HepG2 (cell line): Measurements from ENCODE around the gene GDA. TPM values are rescaled to one million over a fixed set of nuclear protein-coding genes. Genes with fewer than 3 reads are reported as not detected.

ENCODE experiments used
- AGO1 ChIP-seq: fragments of 200-400 bp; formaldehyde crosslinking; IDR thresholded peaks from 2 replicates; pipeline ENCODE4 v1.6.1; 2017; ENCODE audit warnings: mild to moderate bottlenecking, low read depth, low read length, moderate library complexity; ENCODE audit not compliant: poor library complexity, severe bottlenecking
- AKAP8 ChIP-seq: sonication (generic); formaldehyde crosslinking; IDR thresholded peaks from 2 replicates; pipeline ENCODE4 v1.5.1; 2020; ENCODE audit warnings: mild to moderate bottlenecking, missing genetic modification reagents
- LCORL ChIP-seq, 2 experiments: fragments of 450-650 bp in 1 of 2; sonication (generic) in 1 of 2; formaldehyde crosslinking in 1 of 2; IDR thresholded peaks; 2 replicates each; pipeline versions ENCODE4 v1.5.0 to v1.6.1; 2017 to 2020; ENCODE audit warnings: antibody characterized with exemption in 1 of 2, missing genetic modification reagents in 1 of 2
- PLRG1 ChIP-seq: fragments of 450-650 bp; conservative IDR thresholded peaks from 2 replicates; pipeline ENCODE4 v1.6.1; 2016
- SCMH1 ChIP-seq: sonication (generic); formaldehyde crosslinking; IDR thresholded peaks from 2 replicates; pipeline ENCODE4 v1.9.0; 2021; ENCODE audit warnings: missing genetic modification reagents, mild to moderate bottlenecking, borderline replicate concordance
- ZNF317 ChIP-seq: sonication (generic); formaldehyde crosslinking; IDR thresholded peaks from 2 replicates; pipeline ENCODE4 v1.5.0; 2020; ENCODE audit warnings: mild to moderate bottlenecking, missing genetic modification reagents
- ZNF564 ChIP-seq: sonication (generic); formaldehyde crosslinking; IDR thresholded peaks from 2 replicates; pipeline ENCODE4 v1.8.1; 2023; ENCODE audit warnings: mild to moderate bottlenecking, missing genetic modification reagents
- ZNF782 ChIP-seq: sonication (generic); formaldehyde crosslinking; IDR thresholded peaks from 2 replicates; pipeline ENCODE4 v1.4.0; 2020; ENCODE audit warnings: missing genetic modification reagents, mild to moderate bottlenecking, borderline replicate concordance
- ZSCAN20 ChIP-seq: sonication (generic); formaldehyde crosslinking; IDR thresholded peaks from 2 replicates; pipeline ENCODE4 v1.4.0; 2020; ENCODE audit warnings: missing genetic modification reagents, mild to moderate bottlenecking, borderline replicate concordance
- ZSCAN25 ChIP-seq: sonication (generic); formaldehyde crosslinking; IDR thresholded peaks from 2 replicates; pipeline ENCODE4 v1.8.0; 2022; ENCODE audit warnings: mild to moderate bottlenecking, missing genetic modification reagents
- polyA plus RNA-seq, 8 experiments: library from polyadenylated mRNA; depleted of rRNA in 3 of 8; stranded (reverse) in 7 of 8; unstranded in 1 of 8; fragments of >200 nt; fragmentation: Illumina TruSeq in 4 of 8; extraction: Trizol in 4 of 8; gene quantifications; 2 replicates each; pipeline versions ENCODE4 v1.2.1 to v1.2.3, GENCODE V29; 2011 to 2016; ENCODE audit warnings: low read depth in 4 of 8, missing spikeins in 1 of 8, mixed read lengths in 1 of 8; ENCODE audit not compliant: insufficient read depth in 1 of 8
- total RNA-seq, 5 experiments: library from RNA; depleted of rRNA; stranded (reverse); fragments of >200 nt; fragmentation: Illumina TruSeq; extraction: Trizol; gene quantifications; 2 replicates each; pipeline ENCODE4 v1.2.3, GENCODE V29; 2016; ENCODE audit warnings: low read depth in 1 of 5
- TF ChIP-seq, protein P1 (sequence below): sonication (generic); formaldehyde crosslinking; IDR thresholded peaks from 2 replicates; pipeline ENCODE4 v1.5.1; 2020; ENCODE audit warnings: mild to moderate bottlenecking, missing genetic modification reagents, borderline replicate concordance
- TF ChIP-seq, protein P2 (sequence below): sonication (generic); formaldehyde crosslinking; IDR thresholded peaks from 2 replicates; pipeline ENCODE4 v1.4.0; 2020; ENCODE audit warnings: low read depth, mild to moderate bottlenecking, missing genetic modification reagents
- TF ChIP-seq, protein P3 (sequence below): sonication (generic); formaldehyde crosslinking; IDR thresholded peaks from 2 replicates; pipeline ENCODE4 v1.9.0; 2021; ENCODE audit warnings: missing genetic modification reagents, mild to moderate bottlenecking, borderline replicate concordance
- TF ChIP-seq, protein P4 (sequence below): IDR thresholded peaks from 2 replicates; pipeline ENCODE4 v1.6.1; 2016; ENCODE audit warnings: low read depth, missing genetic modification reagents, missing compliant biosample characterization

GDA gene
- total and polyA plus RNA-seq, 2 of the 13 experiments (the other 11 are each of a cell fraction or from before 2014, with no cell fraction given), result 0.15 to 0.99 TPM

DNA sequence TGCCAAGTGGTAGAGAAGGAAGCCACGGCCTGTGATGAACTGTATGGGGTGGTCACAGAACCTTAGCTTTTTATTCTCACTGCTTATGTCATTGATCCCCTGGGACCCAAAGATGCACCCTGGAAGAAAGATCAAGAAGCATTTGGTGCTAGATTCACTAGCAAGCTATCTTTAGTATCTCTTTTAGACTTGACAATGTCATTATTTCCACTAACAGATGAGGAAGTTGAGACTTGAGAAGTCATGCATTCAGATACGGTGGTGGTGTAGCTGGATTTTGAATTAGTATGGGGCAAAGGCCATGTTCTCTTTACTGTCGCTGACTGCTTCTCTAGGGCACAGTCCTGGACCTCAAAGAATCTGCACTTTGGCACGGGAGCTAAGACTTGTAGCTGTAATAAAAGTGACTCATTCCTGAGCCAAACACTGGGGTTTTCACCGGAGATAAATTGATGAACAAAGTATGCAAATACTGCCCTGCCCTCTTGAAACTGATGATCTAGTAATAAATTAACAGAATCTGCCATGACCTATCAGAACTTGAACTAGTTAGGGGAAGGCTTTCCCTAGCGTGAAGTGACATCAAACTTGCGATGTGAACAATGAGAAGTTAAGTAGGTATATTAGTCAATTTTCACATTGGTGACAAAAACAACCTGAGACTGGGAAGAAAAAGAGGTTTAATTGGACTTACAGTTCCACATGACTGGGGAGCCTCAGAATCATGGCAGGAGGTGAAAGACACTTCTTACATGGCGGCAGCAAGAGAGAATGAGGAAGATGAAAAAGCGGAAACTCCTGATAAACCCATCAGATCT lies 5.4 kb downstream of the GDA start (continued):
- TF ChIP-seq, protein P1, sequence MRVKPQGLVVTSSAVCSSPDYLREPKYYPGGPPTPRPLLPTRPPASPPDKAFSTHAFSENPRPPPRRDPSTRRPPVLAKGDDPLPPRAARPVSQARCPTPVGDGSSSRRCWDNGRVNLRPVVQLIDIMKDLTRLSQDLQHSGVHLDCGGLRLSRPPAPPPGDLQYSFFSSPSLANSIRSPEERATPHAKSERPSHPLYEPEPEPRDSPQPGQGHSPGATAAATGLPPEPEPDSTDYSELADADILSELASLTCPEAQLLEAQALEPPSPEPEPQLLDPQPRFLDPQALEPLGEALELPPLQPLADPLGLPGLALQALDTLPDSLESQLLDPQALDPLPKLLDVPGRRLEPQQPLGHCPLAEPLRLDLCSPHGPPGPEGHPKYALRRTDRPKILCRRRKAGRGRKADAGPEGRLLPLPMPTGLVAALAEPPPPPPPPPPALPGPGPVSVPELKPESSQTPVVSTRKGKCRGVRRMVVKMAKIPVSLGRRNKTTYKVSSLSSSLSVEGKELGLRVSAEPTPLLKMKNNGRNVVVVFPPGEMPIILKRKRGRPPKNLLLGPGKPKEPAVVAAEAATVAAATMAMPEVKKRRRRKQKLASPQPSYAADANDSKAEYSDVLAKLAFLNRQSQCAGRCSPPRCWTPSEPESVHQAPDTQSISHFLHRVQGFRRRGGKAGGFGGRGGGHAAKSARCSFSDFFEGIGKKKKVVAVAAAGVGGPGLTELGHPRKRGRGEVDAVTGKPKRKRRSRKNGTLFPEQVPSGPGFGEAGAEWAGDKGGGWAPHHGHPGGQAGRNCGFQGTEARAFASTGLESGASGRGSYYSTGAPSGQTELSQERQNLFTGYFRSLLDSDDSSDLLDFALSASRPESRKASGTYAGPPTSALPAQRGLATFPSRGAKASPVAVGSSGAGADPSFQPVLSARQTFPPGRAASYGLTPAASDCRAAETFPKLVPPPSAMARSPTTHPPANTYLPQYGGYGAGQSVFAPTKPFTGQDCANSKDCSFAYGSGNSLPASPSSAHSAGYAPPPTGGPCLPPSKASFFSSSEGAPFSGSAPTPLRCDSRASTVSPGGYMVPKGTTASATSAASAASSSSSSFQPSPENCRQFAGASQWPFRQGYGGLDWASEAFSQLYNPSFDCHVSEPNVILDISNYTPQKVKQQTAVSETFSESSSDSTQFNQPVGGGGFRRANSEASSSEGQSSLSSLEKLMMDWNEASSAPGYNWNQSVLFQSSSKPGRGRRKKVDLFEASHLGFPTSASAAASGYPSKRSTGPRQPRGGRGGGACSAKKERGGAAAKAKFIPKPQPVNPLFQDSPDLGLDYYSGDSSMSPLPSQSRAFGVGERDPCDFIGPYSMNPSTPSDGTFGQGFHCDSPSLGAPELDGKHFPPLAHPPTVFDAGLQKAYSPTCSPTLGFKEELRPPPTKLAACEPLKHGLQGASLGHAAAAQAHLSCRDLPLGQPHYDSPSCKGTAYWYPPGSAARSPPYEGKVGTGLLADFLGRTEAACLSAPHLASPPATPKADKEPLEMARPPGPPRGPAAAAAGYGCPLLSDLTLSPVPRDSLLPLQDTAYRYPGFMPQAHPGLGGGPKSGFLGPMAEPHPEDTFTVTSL (CRISPR knock-in tag), result peak; percentile 80; the same call in 1 of the 2 replicates
- TF ChIP-seq, protein P2, sequence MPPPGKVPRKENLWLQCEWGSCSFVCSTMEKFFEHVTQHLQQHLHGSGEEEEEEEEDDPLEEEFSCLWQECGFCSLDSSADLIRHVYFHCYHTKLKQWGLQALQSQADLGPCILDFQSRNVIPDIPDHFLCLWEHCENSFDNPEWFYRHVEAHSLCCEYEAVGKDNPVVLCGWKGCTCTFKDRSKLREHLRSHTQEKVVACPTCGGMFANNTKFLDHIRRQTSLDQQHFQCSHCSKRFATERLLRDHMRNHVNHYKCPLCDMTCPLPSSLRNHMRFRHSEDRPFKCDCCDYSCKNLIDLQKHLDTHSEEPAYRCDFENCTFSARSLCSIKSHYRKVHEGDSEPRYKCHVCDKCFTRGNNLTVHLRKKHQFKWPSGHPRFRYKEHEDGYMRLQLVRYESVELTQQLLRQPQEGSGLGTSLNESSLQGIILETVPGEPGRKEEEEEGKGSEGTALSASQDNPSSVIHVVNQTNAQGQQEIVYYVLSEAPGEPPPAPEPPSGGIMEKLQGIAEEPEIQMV (CRISPR knock-in tag), result no peak
- TF ChIP-seq SCMH1 (CRISPR knock-in tag) (no peak), ZSCAN20 (CRISPR knock-in tag) (no peak), AKAP8 (CRISPR knock-in tag) (no peak), ZNF782 (CRISPR knock-in tag) (no peak), LCORL (IDR thresholded peaks at IDR 0.05) (no peak), LCORL (CRISPR knock-in tag; IDR thresholded peaks at IDR 0.05) (no peak), AGO1 (no peak), PLRG1 (no peak), ZNF564 (CRISPR knock-in tag) (no peak), ZSCAN25 (CRISPR knock-in tag) (no peak), ZNF317 (CRISPR knock-in tag) (no peak)
- TF ChIP-seq, protein P3, sequence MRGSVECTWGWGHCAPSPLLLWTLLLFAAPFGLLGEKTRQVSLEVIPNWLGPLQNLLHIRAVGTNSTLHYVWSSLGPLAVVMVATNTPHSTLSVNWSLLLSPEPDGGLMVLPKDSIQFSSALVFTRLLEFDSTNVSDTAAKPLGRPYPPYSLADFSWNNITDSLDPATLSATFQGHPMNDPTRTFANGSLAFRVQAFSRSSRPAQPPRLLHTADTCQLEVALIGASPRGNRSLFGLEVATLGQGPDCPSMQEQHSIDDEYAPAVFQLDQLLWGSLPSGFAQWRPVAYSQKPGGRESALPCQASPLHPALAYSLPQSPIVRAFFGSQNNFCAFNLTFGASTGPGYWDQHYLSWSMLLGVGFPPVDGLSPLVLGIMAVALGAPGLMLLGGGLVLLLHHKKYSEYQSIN (CRISPR knock-in tag), result no peak
- TF ChIP-seq, protein P4, sequence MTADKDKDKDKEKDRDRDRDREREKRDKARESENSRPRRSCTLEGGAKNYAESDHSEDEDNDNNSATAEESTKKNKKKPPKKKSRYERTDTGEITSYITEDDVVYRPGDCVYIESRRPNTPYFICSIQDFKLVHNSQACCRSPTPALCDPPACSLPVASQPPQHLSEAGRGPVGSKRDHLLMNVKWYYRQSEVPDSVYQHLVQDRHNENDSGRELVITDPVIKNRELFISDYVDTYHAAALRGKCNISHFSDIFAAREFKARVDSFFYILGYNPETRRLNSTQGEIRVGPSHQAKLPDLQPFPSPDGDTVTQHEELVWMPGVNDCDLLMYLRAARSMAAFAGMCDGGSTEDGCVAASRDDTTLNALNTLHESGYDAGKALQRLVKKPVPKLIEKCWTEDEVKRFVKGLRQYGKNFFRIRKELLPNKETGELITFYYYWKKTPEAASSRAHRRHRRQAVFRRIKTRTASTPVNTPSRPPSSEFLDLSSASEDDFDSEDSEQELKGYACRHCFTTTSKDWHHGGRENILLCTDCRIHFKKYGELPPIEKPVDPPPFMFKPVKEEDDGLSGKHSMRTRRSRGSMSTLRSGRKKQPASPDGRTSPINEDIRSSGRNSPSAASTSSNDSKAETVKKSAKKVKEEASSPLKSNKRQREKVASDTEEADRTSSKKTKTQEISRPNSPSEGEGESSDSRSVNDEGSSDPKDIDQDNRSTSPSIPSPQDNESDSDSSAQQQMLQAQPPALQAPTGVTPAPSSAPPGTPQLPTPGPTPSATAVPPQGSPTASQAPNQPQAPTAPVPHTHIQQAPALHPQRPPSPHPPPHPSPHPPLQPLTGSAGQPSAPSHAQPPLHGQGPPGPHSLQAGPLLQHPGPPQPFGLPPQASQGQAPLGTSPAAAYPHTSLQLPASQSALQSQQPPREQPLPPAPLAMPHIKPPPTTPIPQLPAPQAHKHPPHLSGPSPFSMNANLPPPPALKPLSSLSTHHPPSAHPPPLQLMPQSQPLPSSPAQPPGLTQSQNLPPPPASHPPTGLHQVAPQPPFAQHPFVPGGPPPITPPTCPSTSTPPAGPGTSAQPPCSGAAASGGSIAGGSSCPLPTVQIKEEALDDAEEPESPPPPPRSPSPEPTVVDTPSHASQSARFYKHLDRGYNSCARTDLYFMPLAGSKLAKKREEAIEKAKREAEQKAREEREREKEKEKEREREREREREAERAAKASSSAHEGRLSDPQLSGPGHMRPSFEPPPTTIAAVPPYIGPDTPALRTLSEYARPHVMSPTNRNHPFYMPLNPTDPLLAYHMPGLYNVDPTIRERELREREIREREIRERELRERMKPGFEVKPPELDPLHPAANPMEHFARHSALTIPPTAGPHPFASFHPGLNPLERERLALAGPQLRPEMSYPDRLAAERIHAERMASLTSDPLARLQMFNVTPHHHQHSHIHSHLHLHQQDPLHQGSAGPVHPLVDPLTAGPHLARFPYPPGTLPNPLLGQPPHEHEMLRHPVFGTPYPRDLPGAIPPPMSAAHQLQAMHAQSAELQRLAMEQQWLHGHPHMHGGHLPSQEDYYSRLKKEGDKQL (CRISPR knock-in tag), result 0 out of 2 replicates have a peak, but pooled peaks have one; percentile 45
